Activated CD4-positive, alpha-beta T cell treated with anti-CD3 and anti-CD28 coated beads, Interleukin-2, amount 10 ng/mL, durations not matched to agents 24 days and 14 days (primary cell): Measurements from ENCODE around the gene TMEM61. TPM values are rescaled to one million over a fixed set of nuclear protein-coding genes. Genes with fewer than 3 reads are reported as not detected.

ENCODE experiments used
- DNase-seq: peaks from one replicate; pipeline ENCODE4 v3.0.0; 2022
- H3K27ac Mint-ChIP-seq: one replicate; pipeline ENCODE4 v1.8.0; 2022; ENCODE audit warnings: mild to moderate bottlenecking, mixed read lengths
- H3K27me3 Mint-ChIP-seq: one replicate; pipeline ENCODE4 v1.8.0; 2022; ENCODE audit warnings: mixed read lengths
- H3K36me3 Mint-ChIP-seq: one replicate; pipeline ENCODE4 v1.8.0; 2022; ENCODE audit warnings: low read depth, mild to moderate bottlenecking, mixed read lengths
- H3K4me1 Mint-ChIP-seq: one replicate; pipeline ENCODE4 v1.8.0; 2021; ENCODE audit warnings: mixed read lengths
- H3K4me3 Mint-ChIP-seq: one replicate; pipeline ENCODE4 v1.8.0; 2022; ENCODE audit warnings: mild to moderate bottlenecking, moderate library complexity, mixed read lengths
- H3K9me3 Mint-ChIP-seq: one replicate; pipeline ENCODE4 v1.8.0; 2021; ENCODE audit warnings: mixed read lengths
- intact Hi-C: fragments of 100-400 bp; cut with micrococcal nuclease; formaldehyde crosslinking; loops from one replicate; pipeline ENCODE4 v1.15.1; 2023
- total RNA-seq: library from RNA; stranded (reverse); gene quantifications from 2 replicates; pipeline ENCODE4 v1.2.3, GENCODE V29; 2022

TMEM61 gene
- total RNA-seq, 1 donor from 2014 or later = not detected

- Mint-ChIP-seq H3K9me3 (no peaks in the 10 kb centered on the region), H3K4me3 (peak overlapping the region; percentile 43), H3K27ac (no peak overlapping the region), H3K4me1 (peaks cover 21% of the 10 kb centered on the region), H3K36me3 (no peaks in the 10 kb centered on the region), H3K27me3 (peaks cover 28% of the 10 kb centered on the region)
- no peak for DNase-seq
- intact Hi-C loops = no loop called here
These were observed 14.8 kb downstream of the TMEM61 start for GRCh38 chr1:54995013-54995760.

- peak; percentile 82 for DNase-seq
- H3K36me3 Mint-ChIP-seq = no peaks in the 10 kb centered on the region
- H3K27ac Mint-ChIP-seq = no peak overlapping the region
- H3K27me3 Mint-ChIP-seq = peaks cover 28% of the 10 kb centered on the region
- H3K9me3 Mint-ChIP-seq = no peaks in the 10 kb centered on the region
- H3K4me3 Mint-ChIP-seq = peak overlapping the region; percentile 43
- H3K4me1 Mint-ChIP-seq = peaks cover 21% of the 10 kb centered on the region
- intact Hi-C loops = loop anchor here (1.0 kb wide), 2 partner anchors 46 to 51 kb away; no protein-coding TSS in a partner anchor
These were observed 15.4 kb downstream of the TMEM61 start for GRCh38 chr1:54995835-54996234.

GRCh38 chr1:54996359-54996868 lies 16.0 kb downstream of the TMEM61 start:
- intact Hi-C loops = loop anchor here (1.0 kb wide), 2 partner anchors 46 to 51 kb away; no protein-coding TSS in a partner anchor

GRCh38 chr1:54996869-54997710 lies 16.7 kb downstream of the TMEM61 start:
- Mint-ChIP-seq H3K27ac (no peak overlapping the region), H3K4me3 (no peak overlapping the region), H3K4me1 (peaks cover 21% of the 10 kb centered on the region), H3K36me3 (no peaks in the 10 kb centered on the region), H3K27me3 (peaks cover 28% of the 10 kb centered on the region), H3K9me3 (no peaks in the 10 kb centered on the region)
- intact Hi-C loops = loop anchor here (1.0 kb wide), 2 partner anchors 47 to 52 kb away; no protein-coding TSS in a partner anchor
- peak; percentile 57 for DNase-seq

More at GRCh38 chr1:54996359-54996868, 16.0 kb downstream of the TMEM61 start:
- peak overlapping the region; percentile 43 for H3K4me3 Mint-ChIP-seq
- H3K27me3 Mint-ChIP-seq = peaks cover 28% of the 10 kb centered on the region
- H3K4me1 Mint-ChIP-seq = peaks cover 21% of the 10 kb centered on the region
- no peaks in the 10 kb centered on the region for H3K9me3 Mint-ChIP-seq
- no peak overlapping the region for H3K27ac Mint-ChIP-seq
- DNase-seq = peak; percentile 93
- H3K36me3 Mint-ChIP-seq = no peaks in the 10 kb centered on the region

- no peak overlapping the region for H3K4me3 Mint-ChIP-seq
- no peak for DNase-seq
- intact Hi-C loops = no loop called here
- no peak overlapping the region for H3K27ac Mint-ChIP-seq
- peaks cover 21% of the 10 kb centered on the region for H3K4me1 Mint-ChIP-seq
- no peaks in the 10 kb centered on the region for H3K36me3 Mint-ChIP-seq
- H3K9me3 Mint-ChIP-seq = no peaks in the 10 kb centered on the region
- H3K27me3 Mint-ChIP-seq = peaks cover 28% of the 10 kb centered on the region
These were observed 17.2 kb downstream of the TMEM61 start for GRCh38 chr1:54997711-54997986.

- Mint-ChIP-seq H3K36me3 (no peaks in the 10 kb centered on the region), H3K9me3 (no peaks in the 10 kb centered on the region), H3K4me3 (no peak overlapping the region), H3K27me3 (peaks cover 28% of the 10 kb centered on the region), H3K27ac (no peak overlapping the region), H3K4me1 (peaks cover 21% of the 10 kb centered on the region)
- DNase-seq = no peak
- intact Hi-C loops = no loop called here
These were observed 17.7 kb downstream of the TMEM61 start for GRCh38 chr1:54998100-54998499.

- Mint-ChIP-seq H3K4me1 (peaks cover 21% of the 10 kb centered on the region), H3K4me3 (no peak within 1 kb of the TSS), H3K9me3 (no peaks in the 10 kb centered on the region), H3K27me3 (peaks cover 28% of the 10 kb centered on the region), H3K27ac (no peak within 1 kb of the TSS), H3K36me3 (no peaks in the 10 kb centered on the region)
- no peak for DNase-seq
- intact Hi-C loops = no loop called here
These were observed 18.2 kb downstream of the TMEM61 start, which contains the start of gene BSND for GRCh38 chr1:54998677-54999076. Gene BSND, plus strand, starts transcription at chr1:54998933. Its CDS starts 254 bp downstream, at chr1:54999187.

- H3K4me3 Mint-ChIP-seq = no peak overlapping the region
- no peak for DNase-seq
- H3K4me1 Mint-ChIP-seq = peaks cover 14% of the 10 kb centered on the region
- no peaks in the 10 kb centered on the region for H3K9me3 Mint-ChIP-seq
- H3K27ac Mint-ChIP-seq = no peak overlapping the region
- H3K36me3 Mint-ChIP-seq = no peaks in the 10 kb centered on the region
- H3K27me3 Mint-ChIP-seq = peaks cover 21% of the 10 kb centered on the region
- intact Hi-C loops = no loop called here
These were observed 20.0 kb downstream of the TMEM61 start for GRCh38 chr1:55000110-55001085.

GRCh38 chr1:55001311-55001710 lies 20.9 kb downstream of the TMEM61 start:
- intact Hi-C loops = no loop called here
- Mint-ChIP-seq H3K27me3 (peaks cover 15% of the 10 kb centered on the region), H3K9me3 (no peaks in the 10 kb centered on the region), H3K27ac (no peak overlapping the region), H3K4me1 (peaks cover 4% of the 10 kb centered on the region), H3K4me3 (no peak overlapping the region), H3K36me3 (no peaks in the 10 kb centered on the region)
- no peak for DNase-seq

GRCh38 chr1:55002686-55003085 lies 22.3 kb downstream of the TMEM61 start:
- H3K4me3 Mint-ChIP-seq = no peak overlapping the region

GRCh38 chr1:55005351-55006140 lies 25.1 kb downstream of the TMEM61 start:
- Mint-ChIP-seq H3K27ac (no peak overlapping the region), H3K36me3 (no peaks in the 10 kb centered on the region), H3K4me1 (no peaks in the 10 kb centered on the region), H3K27me3 (no peaks in the 10 kb centered on the region), H3K4me3 (no peak overlapping the region), H3K9me3 (no peaks in the 10 kb centered on the region)
- DNase-seq = no peak
- intact Hi-C loops = no loop called here

More at GRCh38 chr1:55002686-55003085, 22.3 kb downstream of the TMEM61 start:
- Mint-ChIP-seq H3K27me3 (peaks cover 4% of the 10 kb centered on the region), H3K36me3 (no peaks in the 10 kb centered on the region), H3K9me3 (no peaks in the 10 kb centered on the region), H3K27ac (no peak overlapping the region), H3K4me1 (no peaks in the 10 kb centered on the region)
- intact Hi-C loops = no loop called here
- no peak for DNase-seq

GRCh38 chr1:55006931-55007330 lies 26.5 kb downstream of the TMEM61 start:
- H3K4me3 Mint-ChIP-seq = no peak overlapping the region
- H3K27ac Mint-ChIP-seq = no peak overlapping the region
- H3K4me1 Mint-ChIP-seq = no peaks in the 10 kb centered on the region
- no peaks in the 10 kb centered on the region for H3K9me3 Mint-ChIP-seq
- no peak for DNase-seq
- intact Hi-C loops = no loop called here
- H3K27me3 Mint-ChIP-seq = no peaks in the 10 kb centered on the region
- H3K36me3 Mint-ChIP-seq = no peaks in the 10 kb centered on the region
